Esophagus squamous epithelium (tissue), 5 donors: ENCODE measurements around the gene MYO16. TPM values are rescaled to one million over a fixed set of nuclear protein-coding genes. Genes with fewer than 3 reads are reported as not detected.

Experiments used
- DNase-seq: peaks from one replicate; lab custom pipeline; 2025; lab: John Stamatoyannopoulos, UW
- H3K27ac ChIP-seq, 4 donors: fragments of 200-600 bp; sonication (generic); one replicate each; pipeline ENCODE4 v1.5.1; 2016 to 2019; ENCODE audit warnings: mild to moderate bottlenecking in 1 of 4
- H3K27me3 ChIP-seq, 4 donors: fragments of 200-600 bp; sonication (generic); 1 replicate in 3 of 4; 2 replicates in 1 of 4; pipeline versions ENCODE4 v1.5.1 to v1.6.0; 2017 to 2021; ENCODE audit warnings: antibody characterized with exemption in 1 of 4
- H3K36me3 ChIP-seq, 3 donors: fragments of 200-600 bp; sonication (generic); one replicate each; pipeline ENCODE4 v1.5.1; 2016 to 2019
- H3K4me1 ChIP-seq, 3 donors: fragments of 200-600 bp; sonication (generic); one replicate each; pipeline ENCODE4 v1.5.1; 2017 to 2019
- H3K4me3 ChIP-seq, 4 donors: fragments of 200-600 bp; sonication (generic); 1 replicate in 3 of 4; 2 replicates in 1 of 4; pipeline ENCODE4 v1.5.1; 2016 to 2019; ENCODE audit warnings: mild to moderate bottlenecking in 2 of 4, moderate library complexity in 1 of 4
- H3K9me3 ChIP-seq, 3 donors: fragments of 200-600 bp; sonication (generic); one replicate each; pipeline ENCODE4 v1.5.1; 2016 to 2019
- CTCF ChIP-seq, 6 experiments: fragments of 450-650 bp in 4 of 6; fragments of 200-600 bp in 2 of 6; sonication (generic) in 2 of 6; IDR thresholded peaks; one replicate each; pipeline ENCODE4 v1.5.1; 2016 to 2019; ENCODE audit warnings: antibody characterized with exemption in 6 of 6, mild to moderate bottlenecking in 4 of 6, moderate library complexity in 4 of 6
- POLR2A ChIP-seq, 4 donors: fragments of 450-650 bp; IDR thresholded peaks; one replicate each; pipeline ENCODE4 v1.6.1; 2017; ENCODE audit warnings: antibody characterized with exemption in 4 of 4, mild to moderate bottlenecking in 4 of 4, moderate library complexity in 3 of 4
- WGBS, 2 donors: methylation state at CpG; one replicate each; pipeline ENCODE4 v1.1.5; 2018; 5-methylcytosine and 5-hydroxymethylcytosine counted together
- intact Hi-C: fragments of 100-400 bp; cut with DNase I; formaldehyde crosslinking; loops from one replicate; pipeline ENCODE4 v1.15.0; 2022
- total RNA-seq, 4 donors: library from RNA; depleted of rRNA; stranded (reverse); fragments of >200 nt; gene quantifications; one replicate each; pipeline ENCODE4 v1.1.0, GENCODE V29; 2016
- donor health status: DM: yes; HTN: yes; CAD: no.

Gene MYO16
- total RNA-seq, 4 donors from 2014 or later = 0.09 to 2.1 TPM; not detected in 2

- no peaks in the 10 kb centered on the region for H3K9me3 ChIP-seq
- H3K4me1 ChIP-seq = no peaks in the 10 kb centered on the region
- intact Hi-C loops = no loop called here
- H3K36me3 ChIP-seq = no peaks in the 10 kb centered on the region
- H3K27ac ChIP-seq = no peak overlapping the region
- no peak for TF ChIP-seq POLR2A (IDR thresholded peaks at IDR 0.05)
- TF ChIP-seq CTCF (IDR thresholded peaks at IDR 0.05) = no peak
- 68 to 75% methylated on average over 3 of the region's 3 CpGs for WGBS, 2 donors
- DNase-seq = no peak
- H3K27me3 ChIP-seq = no peaks in the 10 kb centered on the region
- no peak overlapping the region for H3K4me3 ChIP-seq
These were observed 443.1 kb downstream of the MYO16 start for GRCh38 chr13:109072505-109072904.

- Histone ChIP-seq H3K27me3 (no peaks in the 10 kb centered on the region), H3K36me3 (no peaks in the 10 kb centered on the region), H3K9me3 (no peaks in the 10 kb centered on the region), H3K27ac (no peak overlapping the region), H3K4me1 (no peaks in the 10 kb centered on the region), H3K4me3 (no peak overlapping the region)
- no peak for TF ChIP-seq CTCF (IDR thresholded peaks at IDR 0.05)
- TF ChIP-seq POLR2A (IDR thresholded peaks at IDR 0.05) = no peak
- intact Hi-C loops = no loop called here
- WGBS, 2 donors = 56 to 76% methylated on average over 5 to 6 of the region's 6 CpGs
- DNase-seq = no peak
These were observed 445.0 kb downstream of the MYO16 start for GRCh38 chr13:109074436-109074835.

- H3K27me3 ChIP-seq = no peaks in the 10 kb centered on the region
- H3K4me1 ChIP-seq = no peaks in the 10 kb centered on the region
- intact Hi-C loops = no loop called here
- TF ChIP-seq POLR2A (IDR thresholded peaks at IDR 0.05) = no peak
- no peak for TF ChIP-seq CTCF (IDR thresholded peaks at IDR 0.05)
- DNase-seq = no peak
- H3K36me3 ChIP-seq = no peaks in the 10 kb centered on the region
- no peaks in the 10 kb centered on the region for H3K9me3 ChIP-seq
- H3K27ac ChIP-seq = no peak overlapping the region
- WGBS, 2 donors = 88% methylated on average over 3 of the region's 3 CpGs
- no peak overlapping the region for H3K4me3 ChIP-seq
These were observed 445.4 kb downstream of the MYO16 start for GRCh38 chr13:109074853-109075252.

DNA sequence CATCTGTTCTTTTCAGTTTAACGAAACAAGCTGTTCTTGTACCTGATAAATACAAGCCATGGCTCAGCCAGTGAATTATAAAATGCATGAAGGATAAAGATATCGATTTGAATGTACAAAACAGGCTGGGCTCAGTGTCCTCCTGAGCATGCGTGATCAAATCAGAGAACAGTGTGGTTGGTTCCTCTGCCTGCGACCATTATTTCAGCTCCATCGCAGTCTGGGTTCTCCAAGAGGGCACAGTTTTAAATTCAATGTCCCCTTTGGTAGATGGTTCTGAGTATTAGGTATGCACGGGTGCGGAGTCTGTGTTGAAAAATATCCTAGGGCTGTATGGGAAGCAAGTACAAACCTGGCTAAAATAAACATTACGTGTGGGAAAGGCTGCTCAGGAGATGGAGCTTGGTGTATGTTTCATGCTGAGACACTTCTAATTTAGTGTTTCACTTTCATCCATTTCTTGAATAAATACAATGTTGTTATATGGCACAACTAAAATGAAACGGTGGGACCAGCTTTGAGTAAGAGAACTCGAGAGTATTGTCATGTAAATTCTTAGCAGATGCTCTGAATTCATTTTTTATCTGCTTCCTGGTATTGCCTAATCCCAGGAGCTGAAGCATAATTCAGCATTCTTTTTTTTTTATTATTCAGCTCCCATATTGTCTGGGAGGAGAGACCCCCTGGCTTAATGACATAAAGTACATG is 458.7 kb downstream of the MYO16 start:
- Histone ChIP-seq H3K4me1 (peaks cover 0 to 9% (median 0%) of the 10 kb centered on the region in 3 donors), H3K9me3 (no peaks in the 10 kb centered on the region), H3K27ac (peak overlapping the region in 1 of 4 donors; percentile 21), H3K27me3 (no peaks in the 10 kb centered on the region), H3K4me3 (no peak overlapping the region), H3K36me3 (no peaks in the 10 kb centered on the region)
- TF ChIP-seq POLR2A (IDR thresholded peaks at IDR 0.05) = no peak
- no peak for TF ChIP-seq CTCF (IDR thresholded peaks at IDR 0.05)
- 37 to 38% methylated on average over 10 of the region's 10 CpGs for WGBS, 2 donors
- DNase-seq = no peak
- intact Hi-C loops = no loop called here

DNA sequence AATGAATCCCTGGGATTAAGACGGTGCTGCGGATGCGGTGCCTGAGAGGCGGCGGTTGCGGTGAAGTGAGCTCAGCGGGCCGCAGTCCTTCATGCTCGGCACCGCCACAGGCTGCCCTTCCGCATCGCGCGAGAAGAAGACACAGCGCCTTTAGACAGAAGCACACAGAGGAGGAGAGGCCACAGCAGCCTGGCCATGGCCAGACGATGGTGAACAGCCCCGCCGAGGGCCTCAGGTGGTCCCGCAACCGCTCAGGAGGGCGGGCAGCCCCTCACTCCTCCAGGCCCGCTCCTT is 459.2 kb downstream of the MYO16 start:
- no peak overlapping the region for H3K4me3 ChIP-seq
- no peaks in the 10 kb centered on the region for H3K27me3 ChIP-seq
- H3K27ac ChIP-seq = peak overlapping the region in 1 of 4 donors; percentile 21
- no peaks in the 10 kb centered on the region for H3K9me3 ChIP-seq
- 81 to 83% methylated on average over 5 to 15 of the region's 22 CpGs for WGBS, 2 donors
- no peak for DNase-seq
- no peak for TF ChIP-seq POLR2A (IDR thresholded peaks at IDR 0.05)
- TF ChIP-seq CTCF (IDR thresholded peaks at IDR 0.05) = no peak
- no peaks in the 10 kb centered on the region for H3K36me3 ChIP-seq
- intact Hi-C loops = no loop called here
- peaks cover 0 to 9% (median 0%) of the 10 kb centered on the region in 3 donors for H3K4me1 ChIP-seq
